GM19240 (cell line): ENCODE results near the gene DNAJB13.

Source experiments
- DNase-seq: peaks from one replicate; pipeline ENCODE4 v3.0.0; 2011; ENCODE audit warnings: low spot score; ENCODE audit not compliant: insufficient read length

DNAJB13 gene

GRCh38 chr11:74012074-74012809, 61.4 kb downstream of the DNAJB13 start:
- DNase-seq, result no peak

- DNase-seq, result no peak
These were observed 62.3 kb downstream of the DNAJB13 start for GRCh38 chr11:74013141-74013540.

- no peak for DNase-seq
These were observed 64.1 kb downstream of the DNAJB13 start for GRCh38 chr11:74014880-74015279.

- DNase-seq, result no peak
These were observed 65.3 kb downstream of the DNAJB13 start for GRCh38 chr11:74015919-74016684.

GRCh38 chr11:74017631-74018030, 66.8 kb downstream of the DNAJB13 start:
- DNase-seq, result no peak

- no peak for DNase-seq
These were observed 67.6 kb downstream of the DNAJB13 start for GRCh38 chr11:74018331-74019005.

GRCh38 chr11:74019104-74019738, 68.4 kb downstream of the DNAJB13 start:
- no peak for DNase-seq

- DNase-seq, result no peak
These were observed 69.0 kb downstream of the DNAJB13 start for GRCh38 chr11:74019860-74020259.
